Lung (tissue), 12 donors: ENCODE data around the gene GGCT. TPM values are rescaled to one million over a fixed set of nuclear protein-coding genes. Genes with fewer than 3 reads are reported as not detected.

Experiments
- ATAC-seq: fragments of 200-7000 bp; cut with Tn5 transposase; one replicate; pipeline ENCODE4 v1.9.1; 2020; ENCODE audit warnings: moderate number of reproducible peaks; ENCODE audit not compliant: insufficient read depth, low FRiP score
- DNase-seq, 3 donors: peaks; one replicate each; pipeline ENCODE4 v3.0.0-alpha.2; 2013 to 2017
- H3K27ac ChIP-seq, 2 donors: one replicate each; pipeline ENCODE4 v1.5.1; 2013; ENCODE audit warnings: mild to moderate bottlenecking in 2 of 2, moderate library complexity in 2 of 2, control low read depth in 1 of 2, inconsistent platforms in 1 of 2, low read depth in 1 of 2, low read length in 1 of 2
- H3K27me3 ChIP-seq, 3 donors: one replicate each; pipeline ENCODE4 v1.5.1; 2013; ENCODE audit warnings: low read length in 2 of 3; ENCODE audit not compliant: control insufficient read depth in 3 of 3, insufficient read depth in 3 of 3
- H3K36me3 ChIP-seq, 4 donors: one replicate each; pipeline ENCODE4 v1.5.1; 2013; ENCODE audit warnings: low read length in 4 of 4, mild to moderate bottlenecking in 1 of 4, moderate library complexity in 1 of 4; ENCODE audit not compliant: control insufficient read depth in 4 of 4, insufficient read depth in 4 of 4
- H3K4me1 ChIP-seq, 5 donors: one replicate each; pipeline ENCODE4 v1.5.1; 2013; ENCODE audit warnings: low read length in 5 of 5, mild to moderate bottlenecking in 2 of 5, moderate library complexity in 1 of 5; ENCODE audit not compliant: control insufficient read depth in 5 of 5, insufficient read depth in 5 of 5
- H3K4me3 ChIP-seq: one replicate; pipeline ENCODE4 v1.5.1; 2013; ENCODE audit warnings: mild to moderate bottlenecking, control low read depth, moderate library complexity
- H3K9ac ChIP-seq, 2 donors: one replicate each; pipeline ENCODE4 v1.5.1; 2013; ENCODE audit warnings: low read length in 2 of 2, control low read depth in 1 of 2; ENCODE audit not compliant: insufficient read depth in 1 of 2
- H3K9me3 ChIP-seq, 4 donors: one replicate each; pipeline ENCODE4 v1.5.1; 2013; ENCODE audit warnings: low read length in 3 of 4, mild to moderate bottlenecking in 1 of 4, moderate library complexity in 1 of 4; ENCODE audit not compliant: control insufficient read depth in 4 of 4, insufficient read depth in 3 of 4
- CTCF ChIP-seq: IDR thresholded peaks from 2 replicates; pipeline ENCODE4 v1.5.1; 2012; ENCODE audit warnings: mild to moderate bottlenecking; ENCODE audit errors: control extremely low read depth, extremely low read depth
- WGBS, 2 donors: extraction: QIAGEN DNeasy Blood & Tissue Kit; methylation state at CpG; one replicate each; pipeline ENCODE4 v1.1.7; 2013; 5-methylcytosine and 5-hydroxymethylcytosine counted together
- polyA plus RNA-seq, 2 donors: library from polyadenylated mRNA; stranded (reverse); fragments of 200-250 nt; gene quantifications; one replicate each; pipeline ENCODE4 v1.2.1, GENCODE V29; 2013
- total RNA-seq, 2 donors: library from RNA; depleted of rRNA in 1 of 2; stranded (reverse); fragments of >200 nt in 1 of 2; gene quantifications; one replicate each; pipeline ENCODE4 v1.2.1, GENCODE V29; 2014 to 2021
- donor health status: control.
- donor health status: control.
- donor health status: Bipolar disorder and iron deficiency.
- donor health status: healthy.
- donor health status: DM: yes; HTN: yes; CAD: no.

The GGCT gene
- total and polyA plus RNA-seq, 4 donors, result 33.1 to 90.1 (median 41.6) TPM

GRCh38 chr7:30462179-30462578 is 42.5 kb downstream of the GGCT start:
- Histone ChIP-seq H3K4me1 (peaks cover 13 to 33% (median 21%) of the 10 kb centered on the region in 5 donors), H3K36me3 (peaks cover 0 to 9% (median 2%) of the 10 kb centered on the region in 4 donors), H3K27ac (no peak overlapping the region), H3K4me3 (no peak overlapping the region), H3K27me3 (no peaks in the 10 kb centered on the region), H3K9ac (no peak overlapping the region), H3K9me3 (no peaks in the 10 kb centered on the region)
- ATAC-seq, result no peak
- no peak for TF ChIP-seq CTCF
- no peak for DNase-seq
- WGBS, 2 donors, result 45 to 85% methylated on average over 1 of the region's 1 CpG

- no peak overlapping the region for H3K4me3 ChIP-seq
- DNase-seq (no peak), ATAC-seq (no peak)
- no peaks in the 10 kb centered on the region for H3K27me3 ChIP-seq
- H3K9ac ChIP-seq, result no peak overlapping the region
- H3K9me3 ChIP-seq, result no peaks in the 10 kb centered on the region
- H3K27ac ChIP-seq, result peak overlapping the region; percentile 16 to 18
- no peak for TF ChIP-seq CTCF
- H3K36me3 ChIP-seq, result peaks cover under 1 to 20% (median 9%) of the 10 kb centered on the region in 4 donors
- peaks cover 8 to 22% (median 13%) of the 10 kb centered on the region in 5 donors for H3K4me1 ChIP-seq
- WGBS, 2 donors, result 87 to 92% methylated on average over 4 of the region's 4 CpGs
Observed at GRCh38 chr7:30460246-30460633, 44.4 kb downstream of the GGCT start.

DNA sequence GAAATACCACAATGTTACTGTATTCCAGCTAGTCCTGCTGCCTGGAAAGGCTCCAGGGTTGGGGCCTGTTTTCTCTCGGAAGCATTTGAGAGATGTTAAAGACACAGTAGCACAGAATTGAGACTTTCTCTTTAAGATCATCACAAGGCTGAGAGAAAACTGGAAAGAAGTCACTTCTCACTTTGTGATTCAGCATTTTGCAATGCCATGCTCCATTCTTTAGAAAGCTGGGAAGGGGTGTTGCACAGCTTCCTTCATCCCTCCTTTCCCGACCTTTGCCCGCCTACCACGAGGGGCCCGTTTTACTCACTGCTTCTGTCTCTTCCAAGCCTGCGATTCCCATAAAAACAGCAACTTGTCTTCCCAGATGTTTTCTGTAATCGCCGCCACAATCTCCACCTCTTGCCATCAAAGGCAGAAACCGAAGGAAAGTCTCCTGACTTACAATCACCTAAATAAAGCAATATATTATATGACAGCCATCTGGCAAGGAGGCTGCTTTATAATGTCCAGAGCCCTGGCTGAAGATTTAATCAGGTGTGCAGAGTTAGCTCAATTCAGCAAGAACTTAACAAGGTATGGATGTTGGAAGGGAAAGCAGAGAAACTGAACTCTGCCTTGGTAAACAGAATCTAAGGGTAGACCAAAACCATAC is 44.9 kb downstream of the GGCT start:
- peak overlapping the region; percentile 15 to 18 for H3K27ac ChIP-seq
- peaks cover 5 to 26% (median 14%) of the 10 kb centered on the region in 4 donors for H3K36me3 ChIP-seq
- H3K9me3 ChIP-seq, result no peaks in the 10 kb centered on the region
- TF ChIP-seq CTCF, result no peak
- peaks cover 7 to 18% (median 13%) of the 10 kb centered on the region in 5 donors for H3K4me1 ChIP-seq
- no peaks in the 10 kb centered on the region for H3K27me3 ChIP-seq
- no peak overlapping the region for H3K4me3 ChIP-seq
- ATAC-seq (peak; percentile 62), DNase-seq (peak; percentile 65 to 88 (median 82))
- 45 to 55% methylated on average over 9 of the region's 9 CpGs for WGBS, 2 donors
- H3K9ac ChIP-seq, result no peak overlapping the region
